Activated effector memory CD4-positive, alpha-beta T cell treated with Interleukin-2 at 50 U/mL for 16 hours (primary cell): Measurements from ENCODE around the gene PPP2R3B.
"Not testable (repeated sequence)": the region's sequence is repeated elsewhere in the genome, so short reads cannot be mapped to it uniquely, and the experiment has no call there.

ENCODE experiments used
- DNase-seq: peaks from one replicate; pipeline ENCODE4 v3.0.0-alpha.2; 2020

PPP2R3B gene, protein sequence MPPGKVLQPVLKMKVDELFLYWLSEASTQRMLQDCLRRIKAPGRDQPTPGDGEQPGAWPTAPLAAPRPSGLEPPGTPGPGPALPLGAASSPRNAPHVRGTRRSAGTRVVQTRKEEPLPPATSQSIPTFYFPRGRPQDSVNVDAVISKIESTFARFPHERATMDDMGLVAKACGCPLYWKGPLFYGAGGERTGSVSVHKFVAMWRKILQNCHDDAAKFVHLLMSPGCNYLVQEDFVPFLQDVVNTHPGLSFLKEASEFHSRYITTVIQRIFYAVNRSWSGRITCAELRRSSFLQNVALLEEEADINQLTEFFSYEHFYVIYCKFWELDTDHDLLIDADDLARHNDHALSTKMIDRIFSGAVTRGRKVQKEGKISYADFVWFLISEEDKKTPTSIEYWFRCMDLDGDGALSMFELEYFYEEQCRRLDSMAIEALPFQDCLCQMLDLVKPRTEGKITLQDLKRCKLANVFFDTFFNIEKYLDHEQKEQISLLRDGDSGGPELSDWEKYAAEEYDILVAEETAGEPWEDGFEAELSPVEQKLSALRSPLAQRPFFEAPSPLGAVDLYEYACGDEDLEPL

DNA sequence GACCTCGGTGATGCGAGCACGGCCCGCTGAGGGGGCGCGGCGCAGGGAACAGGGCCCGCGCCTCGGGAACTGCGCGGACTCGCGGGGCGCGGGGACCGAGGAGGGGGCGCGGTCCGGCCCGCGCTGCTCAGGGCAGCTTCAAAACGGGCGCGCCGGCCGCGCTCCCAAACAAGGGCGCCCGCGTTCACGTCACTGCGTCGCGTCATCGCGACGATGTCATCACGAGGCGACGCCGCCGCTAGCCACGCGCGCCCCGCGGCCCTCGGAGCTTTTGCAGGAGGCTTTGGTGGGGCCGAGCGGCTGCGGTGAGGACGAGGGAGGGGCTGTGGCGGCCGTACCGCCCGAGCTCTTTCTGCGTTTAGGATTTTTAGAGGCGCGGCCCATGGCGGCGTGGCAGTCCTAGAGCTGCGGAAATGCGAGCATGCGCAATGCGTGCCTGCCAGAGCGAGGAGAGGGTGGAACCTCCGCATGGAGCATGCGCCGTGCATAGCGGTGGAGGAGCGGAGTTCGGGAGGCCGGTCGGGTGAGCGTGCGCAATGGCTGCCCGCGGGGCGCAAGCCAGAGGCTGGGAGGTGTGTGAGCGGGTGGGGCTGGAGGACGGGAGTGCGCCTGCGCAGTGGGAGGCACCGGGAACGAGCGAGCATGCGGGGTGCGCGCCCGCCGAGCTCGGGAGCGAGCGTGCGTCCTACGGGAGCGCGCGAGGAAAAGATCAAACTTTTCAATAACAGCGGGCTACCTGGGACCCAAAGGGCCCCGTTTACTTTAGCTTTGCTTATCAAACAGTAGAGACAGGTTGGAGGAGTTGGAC lies at the start of gene PPP2R3B:
TSS of gene PPP2R3B (minus strand) at position 140 of the 808 bp plus-strand sequence. CDS start 216 bp downstream, outside the sequence.
- DNase-seq = peak; percentile 98

DNA sequence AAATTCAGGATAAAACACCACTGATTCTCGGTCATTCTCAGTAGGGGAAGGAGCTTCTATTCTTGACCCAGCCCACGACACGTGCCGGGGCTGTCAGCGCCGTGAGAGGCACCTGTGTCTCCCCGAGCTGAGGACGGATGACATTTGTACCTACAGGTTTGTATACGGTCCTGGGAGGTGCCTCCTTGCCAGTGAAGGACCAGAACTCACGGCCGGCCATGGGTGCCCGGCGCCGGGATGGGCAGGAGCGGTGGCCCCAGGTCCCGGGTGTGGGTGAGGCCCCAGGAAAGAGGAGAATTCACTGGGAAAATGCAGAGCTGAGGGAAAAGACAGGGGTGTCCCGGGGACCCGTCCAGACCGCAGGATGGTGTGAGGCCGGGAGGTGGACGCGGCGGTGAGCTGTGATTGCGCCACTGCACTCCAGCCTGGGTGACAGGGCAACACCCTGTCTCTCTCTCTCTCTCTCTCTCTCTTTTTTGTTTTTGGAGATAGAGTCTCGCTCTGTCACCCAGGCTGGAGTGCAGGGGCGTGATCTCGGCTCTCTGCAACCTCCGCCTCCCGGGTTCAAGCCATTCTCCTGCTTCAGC lies 48.9 kb upstream of the PPP2R3B start:
- no peak for DNase-seq

DNA sequence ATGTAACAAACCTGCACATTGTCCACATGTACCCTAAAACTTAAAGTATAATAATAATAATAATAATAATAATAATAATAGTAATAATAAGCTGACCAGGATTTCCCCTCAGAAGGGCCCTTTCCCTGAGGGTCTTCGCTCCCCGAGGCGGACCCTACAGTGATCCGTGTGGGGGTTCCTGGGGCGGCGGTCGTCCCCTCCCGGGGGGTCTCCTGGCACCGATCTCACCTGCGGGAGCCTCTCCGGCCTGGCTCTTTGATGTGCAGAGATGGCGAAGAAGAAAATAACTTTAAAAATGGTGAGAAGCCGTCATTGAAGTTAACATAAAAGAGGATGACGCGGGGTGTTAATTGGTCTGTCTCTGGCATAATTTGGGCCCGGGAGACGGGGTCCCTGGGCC lies 48.2 kb upstream of the PPP2R3B start:
- no peak for DNase-seq

DNA sequence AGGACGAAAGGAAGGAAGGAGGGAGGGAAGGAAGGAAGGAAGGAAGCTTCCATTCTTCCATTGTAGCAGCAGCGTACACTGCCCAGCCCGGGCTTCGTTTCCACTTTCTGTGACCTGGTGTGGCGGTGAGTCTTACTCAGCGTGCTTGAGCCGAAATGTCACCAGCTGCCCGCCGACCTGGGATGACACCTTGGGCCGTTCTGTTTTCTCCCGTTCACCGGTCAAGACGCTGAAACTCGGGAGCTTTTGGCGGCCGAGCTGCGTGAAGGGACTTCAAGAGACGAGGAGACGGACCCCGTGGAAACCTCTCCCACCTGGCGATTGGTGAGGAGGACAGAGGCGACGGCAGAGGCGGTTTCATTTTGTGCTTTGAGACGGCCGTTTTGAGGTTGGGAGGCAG lies 47.1 kb upstream of the PPP2R3B start:
- no peak for DNase-seq

DNA sequence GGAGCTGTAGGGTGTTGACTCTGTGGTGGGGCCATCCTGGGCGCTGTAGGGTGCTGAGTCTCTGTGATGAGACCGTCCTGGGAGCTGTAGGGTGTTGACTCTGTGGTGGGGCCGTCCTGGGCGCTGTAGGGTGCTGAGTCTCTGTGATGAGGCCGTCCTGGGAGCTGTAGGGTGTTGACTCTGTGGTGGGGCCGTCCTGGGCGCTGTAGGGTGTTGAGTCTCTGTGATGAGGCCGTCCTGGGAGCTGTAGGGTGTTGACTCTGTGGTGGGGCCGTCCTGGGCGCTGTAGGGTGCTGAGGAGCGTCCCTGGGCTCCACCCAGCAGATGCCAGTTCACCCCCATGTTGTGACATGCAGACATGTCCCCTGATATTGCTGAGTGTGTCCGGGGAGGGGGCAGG lies 46.0 kb upstream of the PPP2R3B start:
- not testable (repeated sequence) for DNase-seq

DNA sequence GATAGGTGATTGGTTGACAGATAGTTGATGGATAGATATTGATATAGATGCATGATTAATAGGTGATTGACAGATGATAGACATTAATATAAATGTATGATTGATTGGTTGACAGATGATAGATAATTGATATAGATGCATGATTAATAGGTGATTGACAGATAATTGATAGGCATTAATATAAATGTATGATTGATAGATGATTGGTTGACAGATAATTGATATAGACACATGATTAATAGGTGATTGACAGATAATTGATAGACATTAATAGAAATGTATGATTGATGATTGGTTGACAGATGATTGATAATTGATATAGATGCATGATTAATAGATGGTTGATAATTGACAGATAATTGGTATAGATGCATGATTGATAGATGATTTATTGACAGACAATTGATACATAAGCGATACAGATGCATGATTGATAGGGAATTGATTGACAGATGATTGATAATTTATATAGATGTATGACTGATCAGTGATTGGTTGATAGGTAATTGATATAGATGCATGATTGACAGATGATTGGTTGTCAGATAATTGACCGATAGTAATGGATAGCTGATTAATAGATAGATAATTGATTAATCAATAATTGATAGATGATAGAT lies 44.9 kb upstream of the PPP2R3B start:
- no peak for DNase-seq

DNA sequence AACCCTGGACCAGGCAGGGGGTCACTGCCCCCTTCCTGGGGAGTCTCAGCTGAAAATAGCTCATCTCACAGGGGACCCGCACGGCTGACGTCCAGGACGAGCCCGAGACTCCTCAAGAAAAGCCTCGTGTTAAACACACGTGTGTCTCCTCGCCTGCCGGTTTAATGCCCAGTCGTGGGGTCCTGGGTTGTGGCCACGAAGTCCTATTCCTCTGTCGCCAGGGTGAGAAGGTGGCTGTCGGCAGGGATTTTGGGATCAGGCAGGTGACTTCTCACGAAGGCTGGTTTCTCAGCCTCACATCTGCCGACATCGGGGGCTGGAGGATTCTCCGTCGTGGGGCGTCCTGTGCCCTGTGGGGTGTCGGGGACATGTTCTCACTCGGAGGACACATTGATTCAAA lies 44.3 kb upstream of the PPP2R3B start:
- DNase-seq = no peak

DNA sequence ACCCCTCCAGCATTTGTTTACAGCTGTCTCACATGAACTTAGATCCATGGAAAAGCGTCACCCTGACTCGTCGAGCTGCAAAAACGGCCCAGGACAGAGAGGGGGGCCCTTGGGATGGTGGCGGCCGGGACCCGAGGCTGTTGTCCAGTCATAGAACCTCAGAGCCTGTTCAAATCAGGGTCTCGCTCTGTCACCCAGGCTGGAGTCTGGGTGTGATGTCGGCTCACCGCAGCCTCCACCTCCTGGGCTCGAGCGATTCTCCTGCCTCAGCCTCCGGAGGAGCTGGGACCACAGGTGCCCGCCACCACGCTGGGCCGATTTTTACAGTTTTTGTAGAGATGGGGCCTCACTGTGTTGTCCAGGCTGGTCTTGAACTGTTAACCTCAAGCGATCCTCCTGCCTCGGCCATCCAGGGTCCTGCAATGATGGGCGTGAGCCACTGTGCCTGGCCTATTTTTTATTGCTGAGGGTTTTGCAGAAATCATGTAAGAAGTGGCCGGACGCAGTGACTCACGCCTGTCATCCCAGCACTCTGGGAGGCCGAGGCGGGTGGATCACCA lies 42.6 kb upstream of the PPP2R3B start:
- no peak for DNase-seq

DNA sequence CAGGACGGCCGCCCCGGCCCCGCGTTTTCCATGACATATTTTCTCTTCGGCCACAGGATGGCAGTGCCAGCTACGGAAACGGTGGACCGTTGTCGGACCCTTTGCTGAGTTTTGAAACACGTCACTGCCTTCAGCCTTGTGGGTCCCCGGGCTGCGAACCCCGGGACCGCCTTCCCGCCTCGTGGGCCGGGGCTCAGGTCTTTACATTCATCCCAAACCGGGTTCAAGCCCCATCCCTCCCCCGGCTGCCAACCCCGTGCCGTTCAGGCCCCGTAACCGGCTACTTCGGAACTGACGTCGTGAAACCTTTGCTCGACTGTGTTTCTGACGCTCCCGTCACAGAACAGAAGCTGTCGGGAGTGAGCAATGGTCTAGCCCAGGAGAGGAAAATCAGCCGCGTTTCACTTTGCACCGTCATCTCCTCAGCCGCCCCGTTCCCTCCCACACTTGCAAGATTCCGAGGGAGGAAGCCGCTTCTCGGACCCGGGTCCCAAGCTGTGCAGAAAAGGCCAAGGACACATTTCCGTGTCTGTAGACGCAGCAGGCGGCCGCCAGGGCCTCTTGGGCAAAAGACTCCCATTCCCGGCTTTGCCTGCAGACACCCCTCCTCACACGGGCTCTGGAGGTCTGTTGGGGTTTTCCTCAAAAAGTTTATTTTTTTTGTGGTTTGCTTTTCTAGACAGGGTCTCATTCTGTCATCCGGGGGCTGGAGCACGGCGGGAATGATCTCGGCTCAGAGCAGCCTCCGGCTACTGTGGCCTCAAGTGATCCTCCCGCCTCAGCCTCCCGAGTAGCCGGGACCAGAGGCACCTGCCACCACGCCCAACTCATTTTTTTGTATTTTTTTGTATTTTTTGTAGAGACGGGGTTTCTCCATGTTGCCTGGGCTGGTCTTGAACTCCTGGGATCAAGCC lies 41.4 kb upstream of the PPP2R3B start:
- DNase-seq = no peak

DNA sequence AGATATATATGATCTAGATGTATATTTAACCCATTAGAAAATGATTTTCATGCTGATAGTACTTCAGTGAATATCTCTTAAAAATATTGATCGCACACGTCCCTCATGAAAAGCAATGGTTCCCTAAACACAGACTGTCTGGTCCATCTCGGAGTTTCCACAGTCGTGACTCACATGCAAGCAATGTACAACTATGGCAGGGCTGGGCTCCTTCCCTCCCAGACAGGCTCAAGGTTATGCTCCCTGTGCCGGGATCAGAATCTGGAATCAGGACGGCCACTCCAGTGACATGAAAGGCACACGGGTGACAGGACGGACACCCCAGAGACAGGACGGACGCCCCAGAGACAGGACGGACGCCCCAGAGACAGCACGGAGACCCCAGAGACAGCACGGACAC lies 40.2 kb upstream of the PPP2R3B start:
- DNase-seq = no peak

DNA sequence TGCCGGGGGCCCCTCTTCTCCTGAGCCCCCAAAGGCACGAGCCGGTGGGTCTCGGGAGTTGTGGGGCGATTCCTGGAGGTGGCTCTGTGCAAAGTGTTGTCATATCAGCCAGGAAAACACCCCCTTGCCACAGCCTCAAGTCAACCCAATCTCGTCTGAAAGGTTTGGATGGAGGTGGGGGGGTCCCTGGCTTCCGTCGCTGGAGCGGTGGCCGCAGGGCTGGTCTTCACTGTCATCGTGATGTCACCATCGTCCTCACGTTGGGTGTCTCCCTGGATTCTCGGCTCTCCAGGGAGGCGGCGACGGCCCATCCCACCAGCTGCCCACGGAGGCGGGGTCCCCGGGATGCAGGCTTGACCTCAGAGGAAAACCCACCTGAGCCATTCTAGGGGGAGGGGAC lies 38.3 kb upstream of the PPP2R3B start:
- no peak for DNase-seq

DNA sequence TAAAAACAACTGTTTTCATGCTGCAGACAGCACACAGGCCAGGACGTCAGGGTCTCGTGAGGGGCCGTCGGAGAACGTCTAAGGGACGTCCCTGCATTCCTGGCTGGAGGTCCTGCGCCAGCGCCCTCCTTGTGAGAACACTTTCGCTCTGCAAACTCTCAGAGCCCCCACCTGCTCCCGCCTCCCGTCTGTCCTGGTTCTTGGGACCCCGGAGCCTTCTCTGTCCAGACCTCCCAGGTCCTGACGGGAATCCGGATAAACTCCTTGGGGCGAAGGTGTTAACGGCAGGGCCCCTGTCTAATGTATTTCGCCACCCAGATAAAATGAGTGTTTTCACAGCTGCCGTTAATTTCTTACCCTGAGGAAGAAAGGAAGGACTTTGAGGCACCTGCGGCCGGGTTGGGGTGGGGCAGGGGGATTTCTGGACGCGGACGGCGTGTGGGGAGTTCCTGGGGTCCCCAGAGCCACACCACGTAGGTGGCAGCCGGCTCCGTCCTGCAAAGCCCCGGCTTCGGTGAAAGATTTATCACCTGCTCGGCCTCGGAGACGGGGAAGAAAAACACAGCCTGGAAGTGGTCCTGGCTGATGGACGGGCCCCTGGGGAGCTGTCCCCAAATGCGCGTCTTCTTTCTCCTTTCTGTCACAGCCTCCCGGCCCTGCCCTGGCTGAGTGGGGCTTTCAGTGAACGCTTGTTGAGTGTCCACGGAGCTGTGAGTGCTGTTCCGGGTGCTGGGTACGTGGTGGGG lies 35.1 kb upstream of the PPP2R3B start:
- no peak for DNase-seq

DNA sequence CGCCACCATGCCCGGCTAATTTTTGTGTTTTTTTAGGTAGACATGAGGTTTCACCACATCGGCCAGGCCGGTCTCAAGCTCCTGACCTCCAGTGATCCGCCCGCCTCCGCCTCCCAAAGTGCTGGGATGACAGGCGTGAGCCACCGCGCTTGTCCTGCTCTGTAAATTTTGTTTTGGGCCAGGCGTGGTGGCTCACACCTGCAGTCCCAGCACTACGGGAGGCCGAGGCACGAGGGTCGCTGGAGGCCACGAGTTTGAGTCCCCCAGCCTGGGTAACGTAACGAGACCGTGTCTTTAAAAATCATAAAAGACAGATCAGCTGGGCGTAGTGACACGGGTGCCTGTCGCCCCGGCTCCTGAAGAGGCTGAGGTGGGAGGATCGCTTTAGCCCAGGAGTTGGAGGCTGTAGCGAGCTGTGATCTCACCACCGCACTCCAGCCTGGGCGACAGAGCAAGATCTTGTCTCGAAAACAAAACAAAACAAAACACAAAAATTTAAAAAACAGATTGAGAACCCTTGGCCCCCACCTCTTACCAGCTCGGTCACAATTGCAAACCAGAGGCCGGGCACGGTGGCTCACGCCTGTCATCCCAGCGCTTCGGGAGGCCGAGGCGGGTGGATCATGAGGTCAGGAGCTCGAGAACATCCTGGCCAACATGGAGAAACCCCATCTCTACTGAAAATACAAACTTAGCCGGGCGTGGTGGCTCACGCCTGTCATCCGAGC lies 34.0 kb upstream of the PPP2R3B start:
- no peak for DNase-seq

DNA sequence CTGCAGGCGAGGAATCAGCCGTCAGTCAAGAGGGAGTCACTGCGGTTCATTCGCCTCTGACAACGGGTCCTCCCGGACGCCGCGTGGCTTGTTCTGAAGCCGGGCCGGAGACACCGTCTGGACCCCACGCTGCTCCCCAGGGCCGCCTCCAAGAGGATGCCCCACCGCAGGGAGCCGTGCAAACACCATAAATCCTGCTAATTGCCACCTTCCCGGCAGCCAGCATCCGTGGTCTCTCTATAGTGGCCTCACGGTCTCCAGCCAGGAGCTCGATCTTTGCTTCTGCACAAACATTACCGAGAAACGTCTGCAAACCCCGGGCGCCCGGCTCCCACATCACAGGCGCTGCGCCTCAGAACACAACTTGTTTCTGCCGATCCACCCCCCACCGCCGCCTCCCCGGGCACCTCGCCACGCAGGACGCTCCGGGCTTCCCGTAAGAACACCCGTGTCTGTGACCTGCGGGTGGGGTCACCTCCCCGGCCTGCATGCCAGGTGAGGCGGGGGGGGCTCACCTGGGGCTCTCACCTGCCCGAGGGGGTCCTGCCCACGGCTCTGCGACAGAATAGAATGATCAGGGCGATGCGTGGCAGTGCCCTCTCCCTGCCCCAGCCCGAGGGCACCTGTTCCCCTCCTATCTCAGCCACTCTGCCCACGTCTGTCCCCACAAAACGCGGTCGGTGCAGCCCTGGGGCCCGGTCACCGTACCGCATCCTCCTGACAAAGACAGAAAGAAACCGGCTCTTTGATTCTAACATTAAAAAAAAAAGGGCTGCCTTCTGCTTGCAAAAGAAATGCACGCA lies 32.4 kb upstream of the PPP2R3B start:
- no peak for DNase-seq

DNA sequence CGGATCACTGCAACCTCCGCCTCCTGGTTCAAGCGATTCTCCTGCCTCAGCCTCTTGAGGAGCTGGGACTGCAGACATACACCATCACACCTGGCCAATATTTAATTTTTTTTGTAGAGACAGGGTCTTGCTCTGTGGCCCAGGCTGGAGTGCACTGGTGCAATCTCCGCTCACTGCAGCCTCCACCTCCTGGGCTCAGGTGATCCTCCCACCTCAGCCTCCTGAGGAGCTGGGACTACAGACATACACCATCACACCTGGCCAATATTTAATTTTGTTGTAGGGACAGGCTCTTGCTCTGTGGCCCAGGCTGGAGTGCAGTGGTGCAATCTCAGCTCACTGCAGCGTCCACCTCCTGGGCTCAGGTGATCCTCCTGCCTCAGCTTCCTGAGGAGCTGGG lies 28.8 kb upstream of the PPP2R3B start:
- not testable (repeated sequence) for DNase-seq

DNA sequence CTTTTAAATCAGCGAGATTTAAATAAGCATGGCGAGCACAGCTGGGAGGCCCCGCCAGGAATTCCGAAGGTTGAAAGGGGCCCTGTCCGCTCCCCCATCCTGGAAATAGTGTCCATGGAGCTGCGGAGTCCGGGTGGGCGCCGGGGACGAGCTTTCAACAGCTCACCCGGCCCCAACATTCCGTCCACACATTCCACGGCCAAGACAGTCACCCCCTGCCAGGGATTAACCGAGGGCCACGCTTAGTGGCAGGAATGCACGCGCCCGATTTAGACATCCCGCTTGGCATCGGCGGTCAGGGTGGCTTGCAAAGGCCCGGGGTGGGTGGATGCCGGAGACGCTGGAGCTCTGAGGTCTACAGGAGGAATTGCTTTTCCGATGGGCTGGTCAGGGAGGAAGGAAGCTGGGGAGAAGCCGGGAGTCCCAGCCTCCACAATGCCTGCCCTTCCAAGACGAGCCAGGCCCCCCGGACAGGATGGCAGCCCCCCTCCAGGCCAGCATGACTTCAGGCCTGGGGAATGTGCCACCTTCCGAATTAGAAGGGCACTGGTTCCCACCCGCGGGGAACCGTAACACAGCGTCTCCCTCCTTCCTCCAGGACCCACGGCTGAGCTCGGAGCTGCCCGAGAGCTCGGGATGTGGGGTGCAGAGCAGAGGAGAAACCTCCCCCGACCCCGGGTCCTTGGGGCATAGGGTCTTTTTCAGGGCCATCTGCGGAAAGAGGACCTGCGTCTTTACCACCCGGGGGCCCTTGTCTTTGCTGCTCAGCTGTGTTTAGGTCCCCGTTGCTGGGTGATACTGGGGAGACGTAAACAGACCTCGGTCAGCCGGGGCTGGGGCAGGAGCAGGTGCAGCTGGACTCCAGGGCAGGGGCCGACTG lies 26.9 kb upstream of the PPP2R3B start:
- no peak for DNase-seq

DNA sequence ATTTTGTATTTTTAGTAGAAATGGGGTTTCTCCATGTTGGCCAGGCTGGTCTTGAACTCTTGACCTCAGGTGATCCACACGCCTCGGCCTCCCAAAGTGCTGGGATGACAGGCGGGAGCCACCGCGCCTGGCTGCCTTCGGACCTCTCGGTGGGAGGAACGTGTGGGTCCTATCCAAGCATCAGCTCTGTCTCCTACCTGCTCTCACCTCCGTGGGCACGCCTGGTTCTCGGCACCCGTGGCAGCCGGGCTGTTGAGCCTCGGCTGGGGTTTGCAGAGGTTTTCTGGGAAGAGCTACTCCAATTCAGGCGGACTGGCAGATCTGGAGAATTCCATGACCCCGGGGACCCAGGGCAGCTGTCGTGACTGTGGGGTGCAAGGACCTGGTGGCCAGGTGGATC lies 23.6 kb upstream of the PPP2R3B start:
- no peak for DNase-seq

DNA sequence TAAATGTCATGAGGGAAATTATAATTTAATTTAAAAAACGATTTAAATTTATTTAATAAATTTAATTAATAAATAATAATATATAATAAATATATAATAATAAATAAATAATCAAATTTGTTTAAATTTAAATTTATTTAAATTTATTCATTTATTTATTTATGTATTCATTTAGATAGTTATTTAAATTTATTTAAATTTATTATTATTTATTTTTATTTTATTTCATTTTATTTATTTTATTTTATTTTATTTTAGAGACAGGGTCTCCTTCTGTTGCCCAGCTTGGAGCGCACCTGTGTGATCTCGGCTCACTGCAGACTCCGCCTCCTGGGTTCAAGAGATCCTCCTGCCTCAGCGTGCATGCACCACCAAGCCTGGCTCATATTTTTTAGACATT lies 18.4 kb upstream of the PPP2R3B start:
- DNase-seq = no peak
